Liver (tissue), 9 donors: ENCODE measurements around the gene CBR1. TPM values are rescaled to one million over a fixed set of nuclear protein-coding genes. Genes with fewer than 3 reads are reported as not detected.
"Not testable (repeated sequence)": the region's sequence is repeated elsewhere in the genome, so short reads cannot be mapped to it uniquely, and the experiment has no call there.

Experiments used
- DNase-seq: peaks from one replicate; pipeline ENCODE4 v3.0.0-alpha.2; 2017; ENCODE audit warnings: low spot score
- H3K27ac ChIP-seq, 2 donors: one replicate each; pipeline ENCODE4 v1.7.0; 2013; ENCODE audit warnings: inconsistent platforms in 2 of 2, low read length in 2 of 2, control low read depth in 1 of 2, low read depth in 1 of 2, mild to moderate bottlenecking in 1 of 2
- H3K27me3 ChIP-seq, 4 donors: one replicate each; pipeline versions ENCODE4 v1.6.1 to v1.7.0; 2013; ENCODE audit warnings: low read length in 3 of 4, inconsistent platforms in 1 of 4, mild to moderate bottlenecking in 1 of 4, moderate library complexity in 1 of 4; ENCODE audit not compliant: control insufficient read depth in 4 of 4, insufficient read depth in 4 of 4
- H3K36me3 ChIP-seq, 4 donors: one replicate each; pipeline versions ENCODE4 v1.6.1 to v1.7.0; 2013; ENCODE audit warnings: low read length in 3 of 4, mild to moderate bottlenecking in 3 of 4, low read depth in 1 of 4, moderate library complexity in 1 of 4; ENCODE audit not compliant: control insufficient read depth in 4 of 4, insufficient read depth in 3 of 4
- H3K4me1 ChIP-seq, 4 donors: one replicate each; pipeline versions ENCODE4 v1.6.1 to v1.7.0; 2013; ENCODE audit warnings: low read length in 3 of 4, mild to moderate bottlenecking in 3 of 4, moderate library complexity in 1 of 4; ENCODE audit not compliant: control insufficient read depth in 4 of 4, insufficient read depth in 4 of 4
- H3K4me3 ChIP-seq, 3 donors: one replicate each; pipeline versions ENCODE4 v1.6.1 to v1.7.0; 2013; ENCODE audit warnings: low read length in 3 of 3, control low read depth in 1 of 3, low read depth in 1 of 3, mild to moderate bottlenecking in 1 of 3
- H3K9ac ChIP-seq, 2 donors: one replicate each; pipeline ENCODE4 v1.7.0; 2013; ENCODE audit warnings: low read length in 2 of 2, mild to moderate bottlenecking in 2 of 2, moderate library complexity in 2 of 2, control low read depth in 1 of 2, low read depth in 1 of 2
- H3K9me3 ChIP-seq, 4 donors: one replicate each; pipeline versions ENCODE4 v1.6.1 to v1.7.0; 2013; ENCODE audit warnings: low read length in 3 of 4; ENCODE audit not compliant: control insufficient read depth in 4 of 4
- EGR1 ChIP-seq, 2 donors: IDR thresholded peaks; 2 replicates each; pipeline ENCODE4 v1.6.1; 2016 to 2018; ENCODE audit warnings: antibody characterized with exemption in 2 of 2, low read depth in 2 of 2
- FOXA1 ChIP-seq: IDR thresholded peaks from 2 replicates; pipeline ENCODE4 v1.6.1; 2016; ENCODE audit warnings: antibody characterized with exemption
- FOXA2 ChIP-seq: IDR thresholded peaks from 2 replicates; pipeline ENCODE4 v1.6.1; 2016; ENCODE audit warnings: antibody characterized with exemption
- GABPA ChIP-seq, 2 donors: IDR thresholded peaks in 1 of 2; conservative IDR thresholded peaks in 1 of 2; 2 replicates each; pipeline ENCODE4 v1.6.1; 2016; ENCODE audit warnings: antibody characterized with exemption in 2 of 2, mild to moderate bottlenecking in 1 of 2, moderate library complexity in 1 of 2
- HNF4A ChIP-seq, 2 donors: conservative IDR thresholded peaks; 2 replicates each; pipeline ENCODE4 v1.6.1; 2016; ENCODE audit warnings: antibody characterized with exemption in 2 of 2, mild to moderate bottlenecking in 2 of 2
- HNF4G ChIP-seq: IDR thresholded peaks from 2 replicates; pipeline ENCODE4 v1.6.1; 2016; ENCODE audit warnings: antibody characterized with exemption
- JUND ChIP-seq, 2 donors: IDR thresholded peaks; 2 replicates each; pipeline ENCODE4 v1.6.1; 2016; ENCODE audit warnings: antibody characterized with exemption in 2 of 2
- NR2F2 ChIP-seq: IDR thresholded peaks from 2 replicates; pipeline ENCODE4 v1.6.1; 2016; ENCODE audit warnings: antibody characterized with exemption
- RAD21 ChIP-seq, 2 donors: IDR thresholded peaks; 2 replicates each; pipeline ENCODE4 v1.6.1; 2016; ENCODE audit warnings: antibody characterized with exemption in 2 of 2, mild to moderate bottlenecking in 2 of 2
- RXRA ChIP-seq, 2 donors: IDR thresholded peaks; 2 replicates each; pipeline ENCODE4 v1.6.1; 2017 to 2018; ENCODE audit warnings: antibody characterized with exemption in 2 of 2, mild to moderate bottlenecking in 1 of 2
- SP1 ChIP-seq: IDR thresholded peaks from 2 replicates; pipeline ENCODE4 v1.6.1; 2018; ENCODE audit warnings: antibody characterized with exemption, mild to moderate bottlenecking
- TAF1 ChIP-seq: conservative IDR thresholded peaks from 2 replicates; pipeline ENCODE4 v1.6.1; 2016; ENCODE audit warnings: antibody characterized with exemption, mild to moderate bottlenecking
- YY1 ChIP-seq: IDR thresholded peaks from 2 replicates; pipeline ENCODE4 v1.6.1; 2016; ENCODE audit warnings: antibody characterized with exemption, mild to moderate bottlenecking
- WGBS: extraction: QIAGEN DNeasy Blood & Tissue Kit; methylation state at CpG from one replicate; pipeline ENCODE4 v1.1.7; 2013; 5-methylcytosine and 5-hydroxymethylcytosine counted together
- polyA plus RNA-seq, 2 donors: library from polyadenylated mRNA; stranded (reverse) in 1 of 2; unstranded in 1 of 2; fragments of 200-250 nt in 1 of 2; fragments of >200 nt in 1 of 2; fragmentation: Nextera tagmentation in 1 of 2; extraction: Ambion mirVana in 1 of 2; gene quantifications; one replicate each; pipeline versions ENCODE4 v1.2.1 to v1.2.3, GENCODE V29; 2013 to 2015
- total RNA-seq, 2 donors: library from RNA; depleted of rRNA; stranded (reverse); fragments of >200 nt; gene quantifications; one replicate each; pipeline ENCODE4 v1.2.3, GENCODE V29; 2014
- TF ChIP-seq, protein P1 (sequence below): IDR thresholded peaks from 2 replicates; pipeline ENCODE4 v1.6.1; 2016; ENCODE audit warnings: antibody characterized with exemption
- TF ChIP-seq, protein P2 (sequence below): IDR thresholded peaks from 2 replicates; pipeline ENCODE4 v1.6.1; 2016; ENCODE audit warnings: antibody characterized with exemption
- TF ChIP-seq, protein P3 (sequence below): fragments of 150-350 bp; IDR thresholded peaks from 2 replicates; pipeline ENCODE4 v1.5.1; 2017; ENCODE audit warnings: improper control_type of control experiment, low read depth, low read length; ENCODE audit not compliant: missing input control
- TF ChIP-seq, protein P4 (sequence below): IDR thresholded peaks from 2 replicates; pipeline ENCODE4 v1.6.1; 2016; ENCODE audit warnings: antibody characterized with exemption
- TF ChIP-seq, protein P5 (sequence below): IDR thresholded peaks from 2 replicates; pipeline ENCODE4 v1.6.1; 2016; ENCODE audit warnings: antibody characterized with exemption, mild to moderate bottlenecking
- donor health status: healthy.
- donor health status: healthy.
- donor health status: healthy.
- donor health status: healthy.
- donor health status: healthy.

The CBR1 gene
- total and polyA plus RNA-seq, 4 donors, result 94.2 to 218 (median 178) TPM

DNA sequence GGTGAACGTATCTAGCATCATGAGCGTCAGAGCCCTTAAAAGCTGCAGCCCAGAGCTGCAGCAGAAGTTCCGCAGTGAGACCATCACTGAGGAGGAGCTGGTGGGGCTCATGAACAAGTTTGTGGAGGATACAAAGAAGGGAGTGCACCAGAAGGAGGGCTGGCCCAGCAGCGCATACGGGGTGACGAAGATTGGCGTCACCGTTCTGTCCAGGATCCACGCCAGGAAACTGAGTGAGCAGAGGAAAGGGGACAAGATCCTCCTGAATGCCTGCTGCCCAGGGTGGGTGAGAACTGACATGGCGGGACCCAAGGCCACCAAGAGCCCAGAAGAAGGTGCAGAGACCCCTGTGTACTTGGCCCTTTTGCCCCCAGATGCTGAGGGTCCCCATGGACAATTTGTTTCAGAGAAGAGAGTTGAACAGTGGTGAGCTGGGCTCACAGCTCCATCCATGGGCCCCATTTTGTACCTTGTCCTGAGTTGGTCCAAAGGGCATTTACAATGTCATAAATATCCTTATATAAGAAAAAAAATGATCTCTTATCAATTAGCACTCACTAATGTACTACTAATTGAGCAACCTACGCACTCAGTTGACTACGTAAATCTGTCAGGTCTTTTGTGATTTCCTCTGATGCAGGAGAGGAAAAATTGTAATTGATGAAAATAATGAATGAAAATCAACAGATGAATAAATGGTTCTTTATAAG is 2.8 kb downstream of the CBR1 start:
- Histone ChIP-seq H3K4me3 (peak overlapping the region in 1 of 3 donors; percentile 3), H3K9ac (no peak overlapping the region), H3K9me3 (peaks cover 0 to 4% (median 0%) of the 10 kb centered on the region in 4 donors), H3K36me3 (peaks cover 0 to 9% (median 6%) of the 10 kb centered on the region in 4 donors), H3K27me3 (no peaks in the 10 kb centered on the region), H3K4me1 (peaks cover 10 to 55% (median 35%) of the 10 kb centered on the region in 4 donors), H3K27ac (peak overlapping the region; percentile 51 to 69)
- no peak for DNase-seq
- 91% methylated on average over 12 of the region's 12 CpGs for WGBS
- no peak for TF ChIP-seq FOXA1
- TF ChIP-seq, protein P1, sequence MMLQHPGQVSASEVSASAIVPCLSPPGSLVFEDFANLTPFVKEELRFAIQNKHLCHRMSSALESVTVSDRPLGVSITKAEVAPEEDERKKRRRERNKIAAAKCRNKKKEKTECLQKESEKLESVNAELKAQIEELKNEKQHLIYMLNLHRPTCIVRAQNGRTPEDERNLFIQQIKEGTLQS, result peak; percentile 4
- TF ChIP-seq SP1, result no peak

DNA sequence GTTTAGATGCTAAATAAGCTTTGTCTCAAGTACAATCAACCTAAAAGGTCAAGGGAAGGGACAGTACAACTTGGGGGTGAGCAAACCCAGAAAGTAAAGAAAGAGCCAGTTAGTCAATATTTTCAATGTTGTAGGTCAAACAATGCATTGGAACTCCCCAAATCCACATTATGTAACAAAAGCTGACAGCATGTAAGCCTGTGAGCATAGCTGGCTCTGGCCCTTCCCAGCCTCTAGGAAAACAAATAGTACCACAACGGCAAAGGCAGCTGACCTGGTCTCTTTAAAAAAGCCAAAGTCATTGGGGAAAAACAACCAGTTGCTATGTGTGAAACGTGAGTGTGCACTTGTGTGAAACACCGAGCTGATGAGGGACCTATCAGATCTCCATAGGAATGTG is 3.4 kb downstream of the CBR1 start:
- Histone ChIP-seq H3K36me3 (peaks cover 0 to 9% (median 6%) of the 10 kb centered on the region in 4 donors), H3K4me3 (no peak overlapping the region), H3K27ac (peak overlapping the region; percentile 51 to 69), H3K9ac (no peak overlapping the region), H3K9me3 (peaks cover 0 to 4% (median 0%) of the 10 kb centered on the region in 4 donors), H3K27me3 (no peaks in the 10 kb centered on the region), H3K4me1 (peaks cover 10 to 55% (median 35%) of the 10 kb centered on the region in 4 donors)
- no peak for DNase-seq
- TF ChIP-seq, protein P2, sequence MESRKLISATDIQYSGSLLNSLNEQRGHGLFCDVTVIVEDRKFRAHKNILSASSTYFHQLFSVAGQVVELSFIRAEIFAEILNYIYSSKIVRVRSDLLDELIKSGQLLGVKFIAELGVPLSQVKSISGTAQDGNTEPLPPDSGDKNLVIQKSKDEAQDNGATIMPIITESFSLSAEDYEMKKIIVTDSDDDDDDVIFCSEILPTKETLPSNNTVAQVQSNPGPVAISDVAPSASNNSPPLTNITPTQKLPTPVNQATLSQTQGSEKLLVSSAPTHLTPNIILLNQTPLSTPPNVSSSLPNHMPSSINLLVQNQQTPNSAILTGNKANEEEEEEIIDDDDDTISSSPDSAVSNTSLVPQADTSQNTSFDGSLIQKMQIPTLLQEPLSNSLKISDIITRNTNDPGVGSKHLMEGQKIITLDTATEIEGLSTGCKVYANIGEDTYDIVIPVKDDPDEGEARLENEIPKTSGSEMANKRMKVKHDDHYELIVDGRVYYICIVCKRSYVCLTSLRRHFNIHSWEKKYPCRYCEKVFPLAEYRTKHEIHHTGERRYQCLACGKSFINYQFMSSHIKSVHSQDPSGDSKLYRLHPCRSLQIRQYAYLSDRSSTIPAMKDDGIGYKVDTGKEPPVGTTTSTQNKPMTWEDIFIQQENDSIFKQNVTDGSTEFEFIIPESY, result peak; percentile 81
- TF ChIP-seq FOXA1 (peak; percentile 64), SP1 (peak; percentile 65), GABPA (IDR thresholded peaks at IDR 0.05 in 1 of 2, conservative IDR thresholded peaks at IDR 0.05 in 1 of 2) (no peak), HNF4G (no peak), FOXA2 (peak; percentile 58), NR2F2 (no peak), JUND (IDR thresholded peaks at IDR 0.05) (peak in 1 of 2 donors; percentile 53), RAD21 (IDR thresholded peaks at IDR 0.05) (peak in 1 of 2 donors; percentile 46), HNF4A (conservative IDR thresholded peaks at IDR 0.05) (peak; percentile 53 to 76), YY1 (peak; percentile 66), EGR1 (IDR thresholded peaks at IDR 0.05; ENCODE audit: low read depth in 2 of 2) (peak in 1 of 2 donors; percentile 27), RXRA (IDR thresholded peaks at IDR 0.05) (peak; percentile 54 to 86), TAF1 (no peak)
- TF ChIP-seq, protein P3, sequence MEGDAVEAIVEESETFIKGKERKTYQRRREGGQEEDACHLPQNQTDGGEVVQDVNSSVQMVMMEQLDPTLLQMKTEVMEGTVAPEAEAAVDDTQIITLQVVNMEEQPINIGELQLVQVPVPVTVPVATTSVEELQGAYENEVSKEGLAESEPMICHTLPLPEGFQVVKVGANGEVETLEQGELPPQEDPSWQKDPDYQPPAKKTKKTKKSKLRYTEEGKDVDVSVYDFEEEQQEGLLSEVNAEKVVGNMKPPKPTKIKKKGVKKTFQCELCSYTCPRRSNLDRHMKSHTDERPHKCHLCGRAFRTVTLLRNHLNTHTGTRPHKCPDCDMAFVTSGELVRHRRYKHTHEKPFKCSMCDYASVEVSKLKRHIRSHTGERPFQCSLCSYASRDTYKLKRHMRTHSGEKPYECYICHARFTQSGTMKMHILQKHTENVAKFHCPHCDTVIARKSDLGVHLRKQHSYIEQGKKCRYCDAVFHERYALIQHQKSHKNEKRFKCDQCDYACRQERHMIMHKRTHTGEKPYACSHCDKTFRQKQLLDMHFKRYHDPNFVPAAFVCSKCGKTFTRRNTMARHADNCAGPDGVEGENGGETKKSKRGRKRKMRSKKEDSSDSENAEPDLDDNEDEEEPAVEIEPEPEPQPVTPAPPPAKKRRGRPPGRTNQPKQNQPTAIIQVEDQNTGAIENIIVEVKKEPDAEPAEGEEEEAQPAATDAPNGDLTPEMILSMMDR, result no peak
- TF ChIP-seq, protein P4, sequence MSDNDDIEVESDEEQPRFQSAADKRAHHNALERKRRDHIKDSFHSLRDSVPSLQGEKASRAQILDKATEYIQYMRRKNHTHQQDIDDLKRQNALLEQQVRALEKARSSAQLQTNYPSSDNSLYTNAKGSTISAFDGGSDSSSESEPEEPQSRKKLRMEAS, result peak; percentile 77
- TF ChIP-seq, protein P5, sequence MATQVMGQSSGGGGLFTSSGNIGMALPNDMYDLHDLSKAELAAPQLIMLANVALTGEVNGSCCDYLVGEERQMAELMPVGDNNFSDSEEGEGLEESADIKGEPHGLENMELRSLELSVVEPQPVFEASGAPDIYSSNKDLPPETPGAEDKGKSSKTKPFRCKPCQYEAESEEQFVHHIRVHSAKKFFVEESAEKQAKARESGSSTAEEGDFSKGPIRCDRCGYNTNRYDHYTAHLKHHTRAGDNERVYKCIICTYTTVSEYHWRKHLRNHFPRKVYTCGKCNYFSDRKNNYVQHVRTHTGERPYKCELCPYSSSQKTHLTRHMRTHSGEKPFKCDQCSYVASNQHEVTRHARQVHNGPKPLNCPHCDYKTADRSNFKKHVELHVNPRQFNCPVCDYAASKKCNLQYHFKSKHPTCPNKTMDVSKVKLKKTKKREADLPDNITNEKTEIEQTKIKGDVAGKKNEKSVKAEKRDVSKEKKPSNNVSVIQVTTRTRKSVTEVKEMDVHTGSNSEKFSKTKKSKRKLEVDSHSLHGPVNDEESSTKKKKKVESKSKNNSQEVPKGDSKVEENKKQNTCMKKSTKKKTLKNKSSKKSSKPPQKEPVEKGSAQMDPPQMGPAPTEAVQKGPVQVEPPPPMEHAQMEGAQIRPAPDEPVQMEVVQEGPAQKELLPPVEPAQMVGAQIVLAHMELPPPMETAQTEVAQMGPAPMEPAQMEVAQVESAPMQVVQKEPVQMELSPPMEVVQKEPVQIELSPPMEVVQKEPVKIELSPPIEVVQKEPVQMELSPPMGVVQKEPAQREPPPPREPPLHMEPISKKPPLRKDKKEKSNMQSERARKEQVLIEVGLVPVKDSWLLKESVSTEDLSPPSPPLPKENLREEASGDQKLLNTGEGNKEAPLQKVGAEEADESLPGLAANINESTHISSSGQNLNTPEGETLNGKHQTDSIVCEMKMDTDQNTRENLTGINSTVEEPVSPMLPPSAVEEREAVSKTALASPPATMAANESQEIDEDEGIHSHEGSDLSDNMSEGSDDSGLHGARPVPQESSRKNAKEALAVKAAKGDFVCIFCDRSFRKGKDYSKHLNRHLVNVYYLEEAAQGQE, result peak; percentile 61
- TF ChIP-seq, protein P1, result peak; percentile 2
- WGBS, result 20% methylated on average over 3 of the region's 3 CpGs

DNA sequence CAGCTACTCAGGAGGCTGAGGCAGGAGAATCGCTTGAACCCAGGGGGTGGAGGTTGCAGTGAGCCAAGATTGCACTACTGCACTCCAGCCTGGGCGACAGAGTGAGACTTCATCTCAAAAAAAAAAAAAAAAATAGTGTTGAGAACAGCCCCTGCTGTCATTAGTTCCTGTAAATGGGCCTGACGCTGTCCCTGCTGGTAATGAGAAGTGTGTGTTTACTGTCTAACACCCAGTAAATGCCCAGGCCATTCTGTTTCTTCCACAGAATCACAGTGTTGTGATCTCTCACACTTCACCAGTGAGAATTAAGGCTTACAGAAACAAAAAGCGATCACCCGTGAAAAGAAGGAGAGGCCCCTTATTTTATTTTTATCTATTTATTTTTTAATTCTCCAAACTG is 4.1 kb downstream of the CBR1 start:
- not testable (repeated sequence) for H3K27me3 ChIP-seq, DNase-seq, H3K9me3 ChIP-seq, H3K36me3 ChIP-seq, H3K4me3 ChIP-seq, H3K9ac ChIP-seq
- 89% methylated on average over 5 of the region's 5 CpGs for WGBS
- Histone ChIP-seq H3K27ac (peak overlapping the region in 1 of 2 donors; percentile 69), H3K4me1 (peaks cover 10 to 55% (median 35%) of the 10 kb centered on the region in 4 donors)
